Liver (tissue), 3 donors: ENCODE results near the gene TAF3.

ENCODE experiments used
- EGR1 ChIP-seq, 2 donors: IDR thresholded peaks; 2 replicates each; pipeline ENCODE4 v1.6.1; 2016 to 2018; ENCODE audit warnings: antibody characterized with exemption in 2 of 2, low read depth in 2 of 2
- FOXA2 ChIP-seq: IDR thresholded peaks from 2 replicates; pipeline ENCODE4 v1.6.1; 2016; ENCODE audit warnings: antibody characterized with exemption
- GABPA ChIP-seq, 2 donors: IDR thresholded peaks in 1 of 2; conservative IDR thresholded peaks in 1 of 2; 2 replicates each; pipeline ENCODE4 v1.6.1; 2016; ENCODE audit warnings: antibody characterized with exemption in 2 of 2, mild to moderate bottlenecking in 1 of 2, moderate library complexity in 1 of 2
- HNF4A ChIP-seq, 2 donors: conservative IDR thresholded peaks; 2 replicates each; pipeline ENCODE4 v1.6.1; 2016; ENCODE audit warnings: antibody characterized with exemption in 2 of 2, mild to moderate bottlenecking in 2 of 2
- HNF4G ChIP-seq: IDR thresholded peaks from 2 replicates; pipeline ENCODE4 v1.6.1; 2016; ENCODE audit warnings: antibody characterized with exemption
- JUND ChIP-seq, 2 donors: IDR thresholded peaks; 2 replicates each; pipeline ENCODE4 v1.6.1; 2016; ENCODE audit warnings: antibody characterized with exemption in 2 of 2
- RAD21 ChIP-seq, 2 donors: IDR thresholded peaks; 2 replicates each; pipeline ENCODE4 v1.6.1; 2016; ENCODE audit warnings: antibody characterized with exemption in 2 of 2, mild to moderate bottlenecking in 2 of 2
- SP1 ChIP-seq: IDR thresholded peaks from 2 replicates; pipeline ENCODE4 v1.6.1; 2018; ENCODE audit warnings: antibody characterized with exemption, mild to moderate bottlenecking
- TAF1 ChIP-seq: conservative IDR thresholded peaks from 2 replicates; pipeline ENCODE4 v1.6.1; 2016; ENCODE audit warnings: antibody characterized with exemption, mild to moderate bottlenecking
- YY1 ChIP-seq: IDR thresholded peaks from 2 replicates; pipeline ENCODE4 v1.6.1; 2016; ENCODE audit warnings: antibody characterized with exemption, mild to moderate bottlenecking
- TF ChIP-seq, protein P1 (sequence below): fragments of 150-350 bp; IDR thresholded peaks from 2 replicates; pipeline ENCODE4 v1.5.1; 2017; ENCODE audit warnings: improper control_type of control experiment, low read depth, low read length; ENCODE audit not compliant: missing input control
- TF ChIP-seq, protein P2 (sequence below): IDR thresholded peaks from 2 replicates; pipeline ENCODE4 v1.6.1; 2016; ENCODE audit warnings: antibody characterized with exemption, mild to moderate bottlenecking
- TF ChIP-seq, protein P3 (sequence below): IDR thresholded peaks from 2 replicates; pipeline ENCODE4 v1.6.1; 2016; ENCODE audit warnings: antibody characterized with exemption
- donor health status: healthy.
- donor health status: healthy.

DNA sequence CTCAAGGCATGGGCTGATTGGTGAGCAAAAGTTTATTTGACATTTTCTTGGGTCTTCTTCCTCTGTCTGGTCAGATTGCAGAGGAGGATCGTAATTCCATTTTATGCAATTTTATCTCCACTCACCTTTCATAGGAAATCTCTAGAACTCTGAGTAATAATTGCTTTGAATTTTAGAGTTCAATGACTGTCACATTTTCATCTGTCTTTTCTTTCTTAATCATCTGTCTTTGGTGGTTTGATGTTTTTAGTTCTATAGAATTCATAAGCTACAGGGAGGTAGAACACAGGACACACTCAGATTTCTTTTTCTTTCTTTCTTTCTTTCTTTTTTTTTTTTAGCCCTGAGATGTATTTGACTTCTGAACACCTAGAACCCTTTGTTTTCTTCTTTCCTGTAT, 247.8 kb downstream of the TAF3 start:
- TF ChIP-seq, protein P1, sequence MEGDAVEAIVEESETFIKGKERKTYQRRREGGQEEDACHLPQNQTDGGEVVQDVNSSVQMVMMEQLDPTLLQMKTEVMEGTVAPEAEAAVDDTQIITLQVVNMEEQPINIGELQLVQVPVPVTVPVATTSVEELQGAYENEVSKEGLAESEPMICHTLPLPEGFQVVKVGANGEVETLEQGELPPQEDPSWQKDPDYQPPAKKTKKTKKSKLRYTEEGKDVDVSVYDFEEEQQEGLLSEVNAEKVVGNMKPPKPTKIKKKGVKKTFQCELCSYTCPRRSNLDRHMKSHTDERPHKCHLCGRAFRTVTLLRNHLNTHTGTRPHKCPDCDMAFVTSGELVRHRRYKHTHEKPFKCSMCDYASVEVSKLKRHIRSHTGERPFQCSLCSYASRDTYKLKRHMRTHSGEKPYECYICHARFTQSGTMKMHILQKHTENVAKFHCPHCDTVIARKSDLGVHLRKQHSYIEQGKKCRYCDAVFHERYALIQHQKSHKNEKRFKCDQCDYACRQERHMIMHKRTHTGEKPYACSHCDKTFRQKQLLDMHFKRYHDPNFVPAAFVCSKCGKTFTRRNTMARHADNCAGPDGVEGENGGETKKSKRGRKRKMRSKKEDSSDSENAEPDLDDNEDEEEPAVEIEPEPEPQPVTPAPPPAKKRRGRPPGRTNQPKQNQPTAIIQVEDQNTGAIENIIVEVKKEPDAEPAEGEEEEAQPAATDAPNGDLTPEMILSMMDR: no peak
- no peak for TF ChIP-seq YY1
- no peak for TF ChIP-seq RAD21 (IDR thresholded peaks at IDR 0.05)
- TF ChIP-seq, protein P2, sequence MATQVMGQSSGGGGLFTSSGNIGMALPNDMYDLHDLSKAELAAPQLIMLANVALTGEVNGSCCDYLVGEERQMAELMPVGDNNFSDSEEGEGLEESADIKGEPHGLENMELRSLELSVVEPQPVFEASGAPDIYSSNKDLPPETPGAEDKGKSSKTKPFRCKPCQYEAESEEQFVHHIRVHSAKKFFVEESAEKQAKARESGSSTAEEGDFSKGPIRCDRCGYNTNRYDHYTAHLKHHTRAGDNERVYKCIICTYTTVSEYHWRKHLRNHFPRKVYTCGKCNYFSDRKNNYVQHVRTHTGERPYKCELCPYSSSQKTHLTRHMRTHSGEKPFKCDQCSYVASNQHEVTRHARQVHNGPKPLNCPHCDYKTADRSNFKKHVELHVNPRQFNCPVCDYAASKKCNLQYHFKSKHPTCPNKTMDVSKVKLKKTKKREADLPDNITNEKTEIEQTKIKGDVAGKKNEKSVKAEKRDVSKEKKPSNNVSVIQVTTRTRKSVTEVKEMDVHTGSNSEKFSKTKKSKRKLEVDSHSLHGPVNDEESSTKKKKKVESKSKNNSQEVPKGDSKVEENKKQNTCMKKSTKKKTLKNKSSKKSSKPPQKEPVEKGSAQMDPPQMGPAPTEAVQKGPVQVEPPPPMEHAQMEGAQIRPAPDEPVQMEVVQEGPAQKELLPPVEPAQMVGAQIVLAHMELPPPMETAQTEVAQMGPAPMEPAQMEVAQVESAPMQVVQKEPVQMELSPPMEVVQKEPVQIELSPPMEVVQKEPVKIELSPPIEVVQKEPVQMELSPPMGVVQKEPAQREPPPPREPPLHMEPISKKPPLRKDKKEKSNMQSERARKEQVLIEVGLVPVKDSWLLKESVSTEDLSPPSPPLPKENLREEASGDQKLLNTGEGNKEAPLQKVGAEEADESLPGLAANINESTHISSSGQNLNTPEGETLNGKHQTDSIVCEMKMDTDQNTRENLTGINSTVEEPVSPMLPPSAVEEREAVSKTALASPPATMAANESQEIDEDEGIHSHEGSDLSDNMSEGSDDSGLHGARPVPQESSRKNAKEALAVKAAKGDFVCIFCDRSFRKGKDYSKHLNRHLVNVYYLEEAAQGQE: no peak
- TF ChIP-seq FOXA2: no peak
- TF ChIP-seq HNF4G: no peak
- no peak for TF ChIP-seq SP1
- no peak for TF ChIP-seq JUND (IDR thresholded peaks at IDR 0.05)
- TF ChIP-seq TAF1: no peak
- no peak for TF ChIP-seq GABPA (IDR thresholded peaks at IDR 0.05 in 1 of 2, conservative IDR thresholded peaks at IDR 0.05 in 1 of 2)
- TF ChIP-seq, protein P3, sequence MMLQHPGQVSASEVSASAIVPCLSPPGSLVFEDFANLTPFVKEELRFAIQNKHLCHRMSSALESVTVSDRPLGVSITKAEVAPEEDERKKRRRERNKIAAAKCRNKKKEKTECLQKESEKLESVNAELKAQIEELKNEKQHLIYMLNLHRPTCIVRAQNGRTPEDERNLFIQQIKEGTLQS: no peak
- no peak for TF ChIP-seq EGR1 (IDR thresholded peaks at IDR 0.05; ENCODE audit: low read depth in 2 of 2)
- TF ChIP-seq HNF4A (conservative IDR thresholded peaks at IDR 0.05): no peak
